ENCODE data around the gene SPINK9. TPM values are rescaled to one million over a fixed set of nuclear protein-coding genes. Genes with fewer than 3 reads are reported as not detected.

The SPINK9 gene
- total RNA-seq = under 1 TPM in 1 of 2 donors, not detected in 1; 0.90 TPM
- polyA plus RNA-seq = not detected
- long read RNA-seq, donor 1 = 0 reads
- long read RNA-seq, donor 2 = 0 reads

- 94% methylated on average over 3 of the region's 3 CpGs for WGBS, 2 donors
- Histone ChIP-seq H3K36me3 (ENCODE audit: control insufficient read depth in 1 of 2, insufficient read depth in 2 of 2, low read length in 1 of 2) (no peaks in the 10 kb centered on the region), H3K4me3 (ENCODE audit: low read length in 2 of 2) (no peak within 1 kb of the TSS), H3K27ac (ENCODE audit: low read depth in 1 of 2, low read length in 2 of 2) (no peak within 1 kb of the TSS), H3K27me3 (ENCODE audit: control insufficient read depth in 1 of 2, insufficient read depth in 2 of 2, low read length in 1 of 2) (no peaks in the 10 kb centered on the region), H3K9me3 (ENCODE audit: control insufficient read depth, low read length) (peaks cover 3% of the 10 kb centered on the region), H3K4me1 (ENCODE audit: control insufficient read depth in 1 of 2, insufficient read depth in 2 of 2, low read length in 2 of 2) (no peaks in the 10 kb centered on the region)
- DNase-seq (no peak), ATAC-seq (ENCODE audit: low FRiP score) (no peak)
- intact Hi-C loops (cut with DNase I) = no loop called here
These were observed at the start of gene SPINK9 for GRCh38 chr5:148335259-148335658. Gene SPINK9 (plus strand): TSS chr5:148335559. CDS start chr5:148335614, 55 bp downstream.

- 47 to 55% methylated on average over 6 of the region's 6 CpGs for WGBS, 2 donors
- ATAC-seq (ENCODE audit: low FRiP score) (no peak), DNase-seq (no peak)
- intact Hi-C loops (cut with DNase I) = no loop called here
- Histone ChIP-seq H3K4me3 (ENCODE audit: low read length in 2 of 2) (no peak overlapping the region), H3K4me1 (ENCODE audit: control insufficient read depth in 1 of 2, insufficient read depth in 2 of 2, low read length in 2 of 2) (no peaks in the 10 kb centered on the region), H3K27ac (ENCODE audit: low read depth in 1 of 2, low read length in 2 of 2) (no peak overlapping the region), H3K27me3 (ENCODE audit: control insufficient read depth in 1 of 2, insufficient read depth in 2 of 2, low read length in 1 of 2) (no peaks in the 10 kb centered on the region), H3K36me3 (ENCODE audit: control insufficient read depth in 1 of 2, insufficient read depth in 2 of 2, low read length in 1 of 2) (no peaks in the 10 kb centered on the region), H3K9me3 (ENCODE audit: control insufficient read depth, low read length) (no peaks in the 10 kb centered on the region)
These were observed 44.8 kb upstream of the SPINK9 start for GRCh38 chr5:148290271-148291195.

- 39 to 53% methylated on average over 4 of the region's 4 CpGs for WGBS, 2 donors
- H3K9me3 ChIP-seq (ENCODE audit: control insufficient read depth, low read length) = peaks cover 1% of the 10 kb centered on the region
- no peaks in the 10 kb centered on the region for H3K4me1 ChIP-seq (ENCODE audit: control insufficient read depth in 1 of 2, insufficient read depth in 2 of 2, low read length in 2 of 2)
- H3K4me3 ChIP-seq (ENCODE audit: low read length in 2 of 2) = no peak overlapping the region
- no peak for DNase-seq
- intact Hi-C loops (cut with DNase I) = no loop called here
- no peaks in the 10 kb centered on the region for H3K27me3 ChIP-seq (ENCODE audit: control insufficient read depth in 1 of 2, insufficient read depth in 2 of 2, low read length in 1 of 2)
- ATAC-seq (ENCODE audit: low FRiP score) = no peak
- H3K36me3 ChIP-seq (ENCODE audit: control insufficient read depth in 1 of 2, insufficient read depth in 2 of 2, low read length in 1 of 2) = no peaks in the 10 kb centered on the region
- H3K27ac ChIP-seq (ENCODE audit: low read depth in 1 of 2, low read length in 2 of 2) = no peak overlapping the region
These were observed 37.6 kb upstream of the SPINK9 start for GRCh38 chr5:148297731-148298130.

- DNase-seq = no peak
- Histone ChIP-seq H3K36me3 (ENCODE audit: control insufficient read depth in 1 of 2, insufficient read depth in 2 of 2, low read length in 1 of 2) (peaks cover 0 to 1% of the 10 kb centered on the region in 2 donors), H3K27me3 (ENCODE audit: control insufficient read depth in 1 of 2, insufficient read depth in 2 of 2, low read length in 1 of 2) (no peaks in the 10 kb centered on the region), H3K4me3 (ENCODE audit: low read length in 2 of 2) (no peak overlapping the region), H3K27ac (ENCODE audit: low read depth in 1 of 2, low read length in 2 of 2) (no peak overlapping the region), H3K4me1 (ENCODE audit: control insufficient read depth in 1 of 2, insufficient read depth in 2 of 2, low read length in 2 of 2) (no peaks in the 10 kb centered on the region), H3K9me3 (ENCODE audit: control insufficient read depth, low read length) (peaks cover 1% of the 10 kb centered on the region)
- 77 to 78% methylated on average over 1 of the region's 1 CpG for WGBS, 2 donors
- no peak for ATAC-seq (ENCODE audit: low FRiP score)
- intact Hi-C loops (cut with DNase I) = no loop called here
These were observed 28.9 kb upstream of the SPINK9 start for GRCh38 chr5:148306446-148306845.

- ATAC-seq (ENCODE audit: low FRiP score) = no peak
- Histone ChIP-seq H3K4me1 (ENCODE audit: control insufficient read depth in 1 of 2, insufficient read depth in 2 of 2, low read length in 2 of 2) (no peaks in the 10 kb centered on the region), H3K9me3 (ENCODE audit: control insufficient read depth, low read length) (peaks cover 1% of the 10 kb centered on the region), H3K4me3 (ENCODE audit: low read length in 2 of 2) (no peak overlapping the region), H3K27me3 (ENCODE audit: control insufficient read depth in 1 of 2, insufficient read depth in 2 of 2, low read length in 1 of 2) (no peaks in the 10 kb centered on the region), H3K36me3 (ENCODE audit: control insufficient read depth in 1 of 2, insufficient read depth in 2 of 2, low read length in 1 of 2) (peaks cover 0 to 1% of the 10 kb centered on the region in 2 donors), H3K27ac (ENCODE audit: low read depth in 1 of 2, low read length in 2 of 2) (no peak overlapping the region)
- WGBS, 2 donors = 80% methylated on average over 3 of the region's 3 CpGs
- no peak for DNase-seq
- intact Hi-C loops (cut with DNase I) = no loop called here
These were observed 26.3 kb upstream of the SPINK9 start for GRCh38 chr5:148309019-148309418.

GRCh38 chr5:148309746-148310145 is 25.6 kb upstream of the SPINK9 start:
- H3K36me3 ChIP-seq (ENCODE audit: control insufficient read depth in 1 of 2, insufficient read depth in 2 of 2, low read length in 1 of 2) = peaks cover 0 to 1% of the 10 kb centered on the region in 2 donors
- no peak overlapping the region for H3K4me3 ChIP-seq (ENCODE audit: low read length in 2 of 2)
- H3K9me3 ChIP-seq (ENCODE audit: control insufficient read depth, low read length) = peaks cover 1% of the 10 kb centered on the region
- ATAC-seq (ENCODE audit: low FRiP score) (no peak), DNase-seq (no peak)
- H3K27ac ChIP-seq (ENCODE audit: low read depth in 1 of 2, low read length in 2 of 2) = no peak overlapping the region
- H3K4me1 ChIP-seq (ENCODE audit: control insufficient read depth in 1 of 2, insufficient read depth in 2 of 2, low read length in 2 of 2) = no peaks in the 10 kb centered on the region
- no peaks in the 10 kb centered on the region for H3K27me3 ChIP-seq (ENCODE audit: control insufficient read depth in 1 of 2, insufficient read depth in 2 of 2, low read length in 1 of 2)
- intact Hi-C loops (cut with DNase I) = no loop called here

- no peaks in the 10 kb centered on the region for H3K27me3 ChIP-seq (ENCODE audit: control insufficient read depth in 1 of 2, insufficient read depth in 2 of 2, low read length in 1 of 2)
- peaks cover 1% of the 10 kb centered on the region for H3K9me3 ChIP-seq (ENCODE audit: control insufficient read depth, low read length)
- DNase-seq (no peak), ATAC-seq (ENCODE audit: low FRiP score) (no peak)
- no peak overlapping the region for H3K4me3 ChIP-seq (ENCODE audit: low read length in 2 of 2)
- H3K36me3 ChIP-seq (ENCODE audit: control insufficient read depth in 1 of 2, insufficient read depth in 2 of 2, low read length in 1 of 2) = no peaks in the 10 kb centered on the region
- H3K4me1 ChIP-seq (ENCODE audit: control insufficient read depth in 1 of 2, insufficient read depth in 2 of 2, low read length in 2 of 2) = peaks cover 0 to 1% of the 10 kb centered on the region in 2 donors
- no peak overlapping the region for H3K27ac ChIP-seq (ENCODE audit: low read depth in 1 of 2, low read length in 2 of 2)
- 79 to 80% methylated on average over 3 of the region's 3 CpGs for WGBS, 2 donors
- intact Hi-C loops (cut with DNase I) = no loop called here
These were observed 23.9 kb upstream of the SPINK9 start for GRCh38 chr5:148311484-148311883.

- intact Hi-C loops (cut with DNase I) = no loop called here
- no peaks in the 10 kb centered on the region for H3K27me3 ChIP-seq (ENCODE audit: control insufficient read depth in 1 of 2, insufficient read depth in 2 of 2, low read length in 1 of 2)
- ATAC-seq (ENCODE audit: low FRiP score) (no peak), DNase-seq (no peak)
- H3K4me3 ChIP-seq (ENCODE audit: low read length in 2 of 2) = no peak within 1 kb of the TSS
- peaks cover 0 to 1% of the 10 kb centered on the region in 2 donors for H3K4me1 ChIP-seq (ENCODE audit: control insufficient read depth in 1 of 2, insufficient read depth in 2 of 2, low read length in 2 of 2)
- H3K36me3 ChIP-seq (ENCODE audit: control insufficient read depth in 1 of 2, insufficient read depth in 2 of 2, low read length in 1 of 2) = no peaks in the 10 kb centered on the region
- H3K27ac ChIP-seq (ENCODE audit: low read depth in 1 of 2, low read length in 2 of 2) = no peak within 1 kb of the TSS
- 82% methylated on average over 3 of the region's 3 CpGs for WGBS, 2 donors
- peaks cover 3% of the 10 kb centered on the region for H3K9me3 ChIP-seq (ENCODE audit: control insufficient read depth, low read length)
These were observed 23.2 kb upstream of the SPINK9 start, which contains the start of gene SPINK7 for GRCh38 chr5:148312153-148312552. Gene SPINK7 (plus strand): TSS chr5:148312423. CDS start chr5:148312484, 61 bp downstream.

GRCh38 chr5:148314187-148314586 is 21.2 kb upstream of the SPINK9 start:
- no peak overlapping the region for H3K4me3 ChIP-seq (ENCODE audit: low read length in 2 of 2)
- ATAC-seq (ENCODE audit: low FRiP score) (no peak), DNase-seq (no peak)
- peaks cover 2% of the 10 kb centered on the region for H3K9me3 ChIP-seq (ENCODE audit: control insufficient read depth, low read length)
- intact Hi-C loops (cut with DNase I) = no loop called here
- peaks cover 0 to 1% of the 10 kb centered on the region in 2 donors for H3K4me1 ChIP-seq (ENCODE audit: control insufficient read depth in 1 of 2, insufficient read depth in 2 of 2, low read length in 2 of 2)
- no peak overlapping the region for H3K27ac ChIP-seq (ENCODE audit: low read depth in 1 of 2, low read length in 2 of 2)
- H3K27me3 ChIP-seq (ENCODE audit: control insufficient read depth in 1 of 2, insufficient read depth in 2 of 2, low read length in 1 of 2) = no peaks in the 10 kb centered on the region
- no peaks in the 10 kb centered on the region for H3K36me3 ChIP-seq (ENCODE audit: control insufficient read depth in 1 of 2, insufficient read depth in 2 of 2, low read length in 1 of 2)
- WGBS, 2 donors = 87 to 98% methylated on average over 2 of the region's 2 CpGs

Data from aorta (tissue), 5 donors.